NOMO-1 (cell line): ENCODE data around the gene ZNF420.
A peak's percentile ranks its signal among the peaks of the same experiment; 100 is the strongest.
"Not testable (repeated sequence)": the region's sequence is repeated elsewhere in the genome, so short reads cannot be mapped to it uniquely, and the experiment has no call there.

Experiments used
- DNase-seq, 2 experiments: peaks; one replicate each; lab custom pipeline; 2025; ENCODE audit not compliant: unreplicated experiment in 2 of 2; lab: John Stamatoyannopoulos, UW

The ZNF420 gene

DNA sequence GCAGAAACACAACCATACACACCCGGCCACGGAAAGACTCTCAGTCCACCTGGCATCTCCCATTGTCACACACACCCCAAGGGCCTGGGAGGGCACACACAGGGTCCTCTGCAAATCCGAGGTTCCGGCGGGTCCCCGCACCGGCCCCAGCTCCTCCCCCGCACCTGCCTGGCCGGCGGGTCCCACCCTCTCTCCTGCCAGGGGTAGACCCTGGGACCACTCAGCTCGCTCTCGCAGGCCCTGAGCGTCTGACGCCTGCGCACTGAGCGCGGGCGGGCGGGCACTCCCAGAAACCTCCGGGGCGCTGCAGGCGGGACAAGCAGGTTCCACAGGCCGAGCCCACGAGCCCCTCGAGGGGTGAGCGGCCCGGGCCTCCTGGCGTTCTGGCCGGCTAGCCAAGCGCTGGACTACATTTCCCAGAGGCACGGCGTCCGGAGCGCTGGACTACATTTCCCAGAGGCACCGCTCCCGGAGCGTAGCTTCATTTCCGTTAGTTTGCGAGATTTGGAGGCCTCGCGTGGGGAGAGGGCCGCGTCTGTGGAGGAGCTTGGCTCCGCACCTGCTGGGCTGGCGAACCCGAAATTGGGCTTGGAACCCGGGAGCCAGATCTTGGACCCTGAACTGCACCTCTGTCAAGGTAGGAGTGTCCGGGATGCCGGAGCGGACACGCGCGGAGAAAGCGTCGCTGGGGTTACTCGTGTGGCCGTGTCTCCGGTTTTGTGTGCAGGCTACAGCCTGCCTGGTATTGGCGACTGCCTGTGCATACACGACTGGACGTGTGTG is at the start of gene ZNF420:
Gene ZNF420, plus strand, starts transcription at position 500 of the 783 bp plus-strand sequence. CDS start 10,686 bp downstream, outside the sequence.
- peak; percentile 93 to 94 for DNase-seq

DNA sequence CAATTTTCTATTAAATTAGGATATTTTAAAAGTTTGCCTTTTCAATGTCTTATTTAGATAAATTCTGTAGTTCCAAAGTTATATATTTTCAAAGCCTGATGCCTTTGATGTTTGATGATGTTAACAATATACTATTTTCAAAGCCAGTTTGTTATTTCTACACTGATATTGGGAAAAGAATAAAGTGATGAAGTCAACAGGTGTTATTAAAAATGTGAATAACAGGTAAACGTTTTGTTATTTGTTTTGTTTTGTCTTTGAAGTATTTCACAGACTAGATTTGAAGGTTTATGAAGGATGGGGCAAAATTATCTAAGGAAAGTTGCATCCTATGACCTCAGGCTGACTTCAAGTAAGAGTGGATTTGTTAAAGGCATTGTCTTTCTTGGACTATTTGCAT is 33.1 kb upstream of the ZNF420 start:
- no peak for DNase-seq

DNA sequence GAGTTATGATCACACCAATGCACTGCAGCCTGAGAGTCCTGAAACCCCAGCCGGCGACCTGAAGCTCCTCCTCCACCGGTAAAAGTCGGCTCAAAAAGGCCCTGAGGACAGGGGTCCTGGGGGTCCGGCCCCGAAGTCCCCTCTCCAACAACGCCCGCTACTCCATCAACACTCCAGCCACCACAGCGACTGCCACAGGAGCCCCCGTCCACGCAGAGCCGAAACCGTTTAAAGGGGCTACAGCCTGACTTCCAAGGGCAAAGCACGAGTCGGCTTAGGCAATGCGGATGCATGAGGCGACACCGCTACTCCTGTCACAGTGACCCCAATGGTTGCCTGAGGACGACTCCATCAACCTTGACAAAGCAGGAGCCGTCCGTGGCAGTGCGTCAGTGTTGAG is 22.9 kb upstream of the ZNF420 start:
- no peak for DNase-seq

GRCh38 chr19:37056776-37057175 is 21.5 kb upstream of the ZNF420 start:
- DNase-seq, result no peak

- no peak for DNase-seq
Observed at GRCh38 chr19:37059142-37059541, 19.1 kb upstream of the ZNF420 start.

DNA sequence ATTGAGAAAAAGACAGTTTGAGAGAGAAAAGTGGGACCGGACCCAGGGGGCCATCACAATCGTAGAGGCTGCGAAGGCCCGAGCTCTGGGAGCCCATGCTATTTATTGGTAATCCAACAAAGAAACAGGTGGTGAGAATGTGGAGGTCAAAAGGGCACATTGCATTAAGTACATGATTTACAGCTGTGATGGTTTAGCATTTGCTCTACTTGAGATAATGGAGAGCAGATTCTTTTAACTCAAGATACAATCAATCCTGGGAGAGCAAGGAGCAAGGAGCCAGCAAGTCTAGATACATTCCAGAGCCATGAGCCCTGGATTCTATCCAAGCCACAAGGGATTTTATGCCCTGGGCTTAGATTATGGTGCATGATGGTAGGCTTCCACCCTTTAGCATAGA is 13.3 kb upstream of the ZNF420 start:
- DNase-seq, result not testable (repeated sequence)

- DNase-seq, result no peak
Observed at GRCh38 chr19:37074111-37074510, 4.1 kb upstream of the ZNF420 start.

DNA sequence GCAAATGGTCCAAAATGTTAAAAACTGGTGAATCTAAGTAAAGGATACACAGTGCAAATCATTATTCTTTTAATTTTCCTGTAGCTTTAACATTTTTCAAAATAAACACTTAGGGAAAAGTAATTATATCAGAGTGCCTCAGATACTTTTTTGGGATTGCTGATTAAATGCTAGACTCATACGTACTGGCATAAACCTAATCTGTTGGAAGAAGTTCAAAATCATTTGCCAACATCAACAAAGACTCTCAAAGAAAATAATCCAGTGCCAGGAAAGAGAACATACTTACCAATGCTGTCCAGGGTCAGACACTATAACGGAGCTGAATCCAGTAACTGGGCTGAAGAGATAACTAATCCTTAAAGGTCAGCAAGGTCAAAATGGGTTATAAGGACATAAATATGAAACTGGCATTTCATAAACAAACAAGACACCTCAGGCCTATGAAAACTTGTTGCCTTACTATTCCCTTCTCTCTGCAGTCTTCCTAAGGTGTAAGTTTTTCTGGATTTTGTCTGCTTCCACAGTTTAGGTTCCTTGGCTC is 3.3 kb upstream of the ZNF420 start:
- no peak for DNase-seq

DNA sequence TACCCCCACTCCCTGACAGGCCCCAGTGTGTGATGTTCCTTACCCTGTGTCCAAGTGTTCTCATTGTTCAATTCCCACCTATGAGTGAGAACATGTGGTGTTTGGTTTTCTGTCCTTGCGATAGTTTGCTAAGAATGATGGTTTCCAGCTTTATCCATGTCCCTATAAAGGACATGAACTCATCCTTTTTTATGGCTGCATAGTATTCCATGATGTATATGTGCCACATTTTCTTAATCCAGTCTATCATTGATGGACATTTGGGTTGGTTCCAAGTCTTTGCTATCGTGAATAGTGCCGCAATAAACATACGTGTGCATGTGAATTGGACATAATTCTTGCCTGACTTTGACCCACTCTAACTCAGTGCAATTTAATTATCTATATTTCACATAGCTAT is 1.7 kb upstream of the ZNF420 start:
- DNase-seq, result not testable (repeated sequence)

GRCh38 chr19:37077501-37077933 is 716 bp upstream of the ZNF420 start:
- DNase-seq, result no peak

DNA sequence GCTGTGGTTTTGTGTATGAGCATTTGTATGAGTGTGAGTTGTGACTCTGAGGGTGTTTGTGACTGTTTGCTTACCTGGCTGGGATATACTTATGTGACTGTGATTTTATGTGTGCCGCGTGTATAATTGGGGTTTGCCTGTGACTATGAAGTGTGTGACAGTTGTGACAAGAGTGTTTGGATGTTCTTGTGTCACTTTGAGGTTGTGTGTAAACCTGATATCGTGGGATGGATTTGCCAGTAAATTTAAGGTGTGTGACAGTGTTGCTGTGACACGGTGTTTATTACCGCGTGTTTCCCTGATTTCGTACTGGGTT is 442 bp downstream of the ZNF420 start:
- DNase-seq, result no peak

- DNase-seq, result no peak
Observed at GRCh38 chr19:37079238-37079637, 1.0 kb downstream of the ZNF420 start.

- no peak for DNase-seq
Observed at GRCh38 chr19:37082307-37082706, 4.1 kb downstream of the ZNF420 start.

DNA sequence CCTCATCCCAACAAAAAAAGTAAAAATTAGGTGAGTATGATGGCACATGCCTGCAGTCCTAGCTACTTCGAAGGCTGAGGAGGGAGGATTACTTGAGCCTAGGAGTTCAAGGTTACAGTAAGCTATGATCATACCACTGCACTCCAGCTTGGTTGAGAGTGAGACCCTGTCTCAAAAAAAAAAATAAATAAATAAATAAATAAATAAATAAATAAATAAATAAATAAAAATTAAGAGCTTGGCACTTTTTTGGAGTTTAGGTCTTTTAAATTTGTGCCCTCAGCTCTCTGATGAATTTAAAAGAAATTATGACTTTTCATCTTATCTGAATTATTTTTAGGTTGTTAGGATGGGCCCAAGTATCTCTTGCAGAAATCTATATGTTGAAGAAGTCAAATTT is 8.9 kb downstream of the ZNF420 start:
- DNase-seq, result no peak

DNA sequence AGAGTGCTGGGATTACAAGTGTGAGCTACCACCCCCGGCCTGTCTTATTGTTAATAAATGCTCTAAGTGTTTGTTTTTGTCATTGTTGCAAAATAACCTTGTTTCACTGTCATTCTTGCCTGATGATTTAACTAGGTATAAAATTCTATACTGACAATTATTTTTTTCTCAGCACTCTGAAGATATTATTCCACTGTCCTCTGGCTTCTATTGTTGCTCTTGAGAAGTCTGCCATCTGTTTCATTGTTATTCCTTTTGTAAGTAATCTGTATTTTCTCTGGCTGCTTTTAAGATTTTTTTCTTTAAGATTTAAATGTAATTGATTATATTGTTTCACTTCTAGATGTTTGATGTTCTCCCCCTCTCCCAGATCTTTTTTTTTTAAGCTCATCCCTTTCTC is 17.6 kb downstream of the ZNF420 start:
- DNase-seq, result no peak

GRCh38 chr19:37098570-37098969 is 20.3 kb downstream of the ZNF420 start:
- DNase-seq, result no peak

DNA sequence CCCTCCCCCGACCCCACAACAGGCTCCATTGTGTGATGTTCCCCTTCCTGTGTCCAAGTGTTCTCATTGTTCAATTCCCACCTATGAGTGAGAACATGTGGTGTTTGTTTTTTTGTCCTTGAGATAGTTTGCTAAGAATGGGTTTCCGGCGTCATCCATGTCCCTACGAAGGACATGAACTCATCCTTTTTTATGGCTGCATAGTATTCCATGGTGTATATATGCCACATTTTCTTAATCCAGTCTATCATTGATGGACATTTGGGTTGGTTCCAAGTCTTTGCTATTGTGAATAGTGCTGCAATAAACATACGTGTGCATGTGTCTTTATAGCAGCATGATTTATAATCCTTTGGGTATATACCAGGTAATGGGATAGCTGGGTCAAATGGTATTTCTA is 25.9 kb downstream of the ZNF420 start:
- not testable (repeated sequence) for DNase-seq

DNA sequence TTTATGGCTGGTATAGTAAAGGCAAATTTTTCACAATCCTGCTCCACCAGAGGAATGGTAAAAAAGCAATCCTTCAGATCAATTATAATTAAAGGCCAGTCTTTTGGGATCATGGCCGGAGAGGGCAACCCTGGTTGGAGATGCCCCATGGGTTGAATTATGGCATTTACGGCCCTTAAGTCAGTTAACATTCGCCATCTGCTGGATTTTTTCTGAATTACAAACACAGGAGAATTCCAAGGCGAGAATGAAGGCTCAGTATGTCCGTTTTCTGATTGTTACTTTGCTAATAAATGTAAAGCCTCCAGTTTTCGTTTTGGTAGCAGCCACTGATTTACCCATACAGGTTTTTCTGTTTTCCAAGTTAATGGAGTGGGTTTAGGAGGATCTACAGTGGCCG is 33.5 kb downstream of the ZNF420 start:
- not testable (repeated sequence) for DNase-seq

- no peak for DNase-seq
Observed at GRCh38 chr19:37114001-37114400, 35.8 kb downstream of the ZNF420 start.

- not testable (repeated sequence) for DNase-seq
Observed at GRCh38 chr19:37122093-37122492, 43.9 kb downstream of the ZNF420 start.

DNA sequence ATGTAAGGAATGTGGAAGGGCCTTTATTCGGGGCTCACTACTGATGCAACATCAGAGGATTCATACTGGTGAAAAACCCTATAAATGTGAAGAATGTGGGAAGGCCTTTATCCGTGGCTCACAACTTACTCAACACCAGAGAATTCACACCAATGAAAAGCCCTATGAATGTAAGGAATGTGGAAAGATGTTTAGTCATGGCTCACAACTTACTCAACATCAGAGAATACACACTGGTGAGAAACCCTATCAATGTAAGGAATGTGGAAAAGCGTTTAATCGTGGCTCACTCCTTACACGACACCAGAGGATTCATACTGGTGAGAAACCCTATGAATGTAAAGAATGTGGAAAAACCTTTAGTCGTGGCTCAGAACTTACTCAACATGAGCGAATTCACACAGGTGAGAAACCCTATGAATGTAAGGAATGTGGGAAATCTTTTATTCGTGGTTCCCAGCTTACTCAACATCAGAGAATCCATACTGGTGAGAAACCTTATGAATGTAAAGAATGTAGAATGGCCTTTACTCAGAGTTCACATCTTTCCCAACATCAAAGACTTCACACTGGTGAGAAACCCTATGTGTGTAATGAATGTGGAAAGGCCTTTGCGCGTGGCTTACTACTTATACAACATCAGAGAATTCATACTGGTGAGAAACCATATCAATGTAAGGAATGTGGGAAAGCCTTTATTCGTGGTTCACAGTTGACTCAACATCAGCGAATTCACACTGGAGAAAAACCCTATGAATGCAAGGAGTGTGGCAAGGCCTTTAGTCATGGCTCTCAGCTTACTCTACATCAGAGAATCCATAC is 50.0 kb downstream of the ZNF420 start:
- DNase-seq, result no peak

DNA sequence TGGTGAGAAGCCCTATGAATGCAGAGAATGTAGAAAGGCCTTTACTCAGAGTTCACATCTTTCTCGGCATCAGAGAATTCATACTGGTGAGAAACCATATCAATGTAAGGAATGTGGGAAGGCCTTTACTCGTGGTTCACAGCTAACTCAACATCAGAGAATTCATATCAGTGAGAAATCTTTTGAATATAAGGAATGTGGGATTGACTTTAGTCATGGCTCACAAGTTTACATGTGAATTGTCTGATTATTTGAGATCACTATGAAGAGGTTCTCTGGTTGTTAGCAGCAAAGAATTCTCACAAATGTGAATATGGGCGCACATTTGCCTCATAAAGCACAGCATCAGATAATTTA is 50.6 kb downstream of the ZNF420 start:
- no peak for DNase-seq
